IgD-negative memory B cell (primary cell): ENCODE results near the gene EMID1. TPM values are rescaled to one million over a fixed set of nuclear protein-coding genes. Genes with fewer than 3 reads are reported as not detected.

Experiments
- H3K27ac Mint-ChIP-seq, 3 donors: one replicate each; pipeline ENCODE4 v1.8.0; 2020 to 2022; ENCODE audit warnings: mild to moderate bottlenecking in 3 of 3, mixed read lengths in 3 of 3, moderate library complexity in 1 of 3
- H3K27me3 Mint-ChIP-seq: one replicate; pipeline ENCODE4 v1.8.0; 2021; ENCODE audit warnings: mixed read lengths
- H3K36me3 Mint-ChIP-seq: one replicate; pipeline ENCODE4 v1.8.0; 2020; ENCODE audit warnings: mild to moderate bottlenecking, mixed read lengths
- H3K4me1 Mint-ChIP-seq, 3 donors: one replicate each; pipeline ENCODE4 v1.8.0; 2020 to 2022; ENCODE audit warnings: mixed read lengths in 3 of 3, mild to moderate bottlenecking in 1 of 3
- H3K4me3 Mint-ChIP-seq, 4 donors: one replicate each; pipeline ENCODE4 v1.8.0; 2020 to 2022; ENCODE audit warnings: mild to moderate bottlenecking in 4 of 4, mixed read lengths in 4 of 4, moderate library complexity in 3 of 4
- H3K9me3 Mint-ChIP-seq, 3 donors: one replicate each; pipeline ENCODE4 v1.8.0; 2020 to 2021; ENCODE audit warnings: mixed read lengths in 3 of 3, mild to moderate bottlenecking in 1 of 3
- polyA plus RNA-seq: library from polyadenylated mRNA; unstranded; fragments of 300-500 nt; fragmentation: Illumina TruSeq; gene quantifications from one replicate; pipeline ENCODE4 v1.2.3, GENCODE V29; 2021

Gene EMID1
- polyA plus RNA-seq, 1 donor from 2014 or later, result not detected

- Mint-ChIP-seq H3K27me3 (peaks cover 56% of the 10 kb centered on the region), H3K36me3 (no peaks in the 10 kb centered on the region), H3K27ac (no peak overlapping the region), H3K4me1 (peaks cover 6 to 12% (median 8%) of the 10 kb centered on the region in 3 donors), H3K9me3 (peaks cover 0 to 2% (median 0%) of the 10 kb centered on the region in 3 donors), H3K4me3 (peak overlapping the region in 2 of 4 donors; percentile 7 to 66)
Observed at GRCh38 chr22:29202212-29203192, 3.2 kb upstream of the EMID1 start.

GRCh38 chr22:29203488-29204454 lies 1.9 kb upstream of the EMID1 start:
- peak overlapping the region in 1 of 4 donors; percentile 28 for H3K4me3 Mint-ChIP-seq

GRCh38 chr22:29204455-29205183 lies 1.1 kb upstream of the EMID1 start:
- peak overlapping the region in 1 of 4 donors; percentile 10 for H3K4me3 Mint-ChIP-seq
- H3K36me3 Mint-ChIP-seq, result no peaks in the 10 kb centered on the region
- peaks cover 0 to 2% (median 0%) of the 10 kb centered on the region in 3 donors for H3K9me3 Mint-ChIP-seq
- peaks cover 67% of the 10 kb centered on the region for H3K27me3 Mint-ChIP-seq
- no peak overlapping the region for H3K27ac Mint-ChIP-seq
- peaks cover 6 to 12% (median 8%) of the 10 kb centered on the region in 3 donors for H3K4me1 Mint-ChIP-seq

More at GRCh38 chr22:29203488-29204454, 1.9 kb upstream of the EMID1 start:
- Mint-ChIP-seq H3K4me1 (peaks cover 6 to 12% (median 8%) of the 10 kb centered on the region in 3 donors), H3K27me3 (peaks cover 59% of the 10 kb centered on the region), H3K27ac (no peak overlapping the region), H3K9me3 (peaks cover 0 to 2% (median 0%) of the 10 kb centered on the region in 3 donors), H3K36me3 (no peaks in the 10 kb centered on the region)

GRCh38 chr22:29205252-29205593 lies 473 bp upstream of the EMID1 start:
- Mint-ChIP-seq H3K27me3 (peaks cover 62% of the 10 kb centered on the region), H3K27ac (no peak overlapping the region)

GRCh38 chr22:29206372-29207242 lies 911 bp downstream of the EMID1 start:
- Mint-ChIP-seq H3K9me3 (peaks cover 0 to 2% (median 0%) of the 10 kb centered on the region in 3 donors), H3K4me1 (peaks cover 6 to 14% (median 8%) of the 10 kb centered on the region in 3 donors), H3K27ac (no peak overlapping the region), H3K27me3 (peaks cover 54% of the 10 kb centered on the region), H3K4me3 (peak overlapping the region in 3 of 4 donors; percentile 38 to 72 (median 63)), H3K36me3 (no peaks in the 10 kb centered on the region)

More at GRCh38 chr22:29205252-29205593, 473 bp upstream of the EMID1 start:
- H3K4me1 Mint-ChIP-seq, result peaks cover 6 to 12% (median 8%) of the 10 kb centered on the region in 3 donors
- H3K9me3 Mint-ChIP-seq, result peaks cover 0 to 2% (median 0%) of the 10 kb centered on the region in 3 donors
- peak overlapping the region in 3 of 4 donors; percentile 4 to 50 (median 36) for H3K4me3 Mint-ChIP-seq
- no peaks in the 10 kb centered on the region for H3K36me3 Mint-ChIP-seq

- no peak overlapping the region for H3K4me3 Mint-ChIP-seq
- peaks cover 0 to 2% (median 0%) of the 10 kb centered on the region in 3 donors for H3K9me3 Mint-ChIP-seq
Observed at GRCh38 chr22:29207243-29207550, 1.5 kb downstream of the EMID1 start.

GRCh38 chr22:29207562-29208501 lies 2.1 kb downstream of the EMID1 start:
- H3K4me3 Mint-ChIP-seq, result peak overlapping the region in 1 of 4 donors; percentile 17

More at GRCh38 chr22:29207243-29207550, 1.5 kb downstream of the EMID1 start:
- peaks cover 5 to 12% (median 6%) of the 10 kb centered on the region in 3 donors for H3K4me1 Mint-ChIP-seq
- peaks cover 49% of the 10 kb centered on the region for H3K27me3 Mint-ChIP-seq
- no peaks in the 10 kb centered on the region for H3K36me3 Mint-ChIP-seq
- H3K27ac Mint-ChIP-seq, result no peak overlapping the region

GRCh38 chr22:29208502-29208862 lies 2.8 kb downstream of the EMID1 start:
- H3K36me3 Mint-ChIP-seq, result no peaks in the 10 kb centered on the region
- peaks cover 0 to 4% (median 3%) of the 10 kb centered on the region in 3 donors for H3K4me1 Mint-ChIP-seq
- no peak overlapping the region for H3K4me3 Mint-ChIP-seq
- peaks cover 0 to 2% (median 0%) of the 10 kb centered on the region in 3 donors for H3K9me3 Mint-ChIP-seq
- no peak overlapping the region for H3K27ac Mint-ChIP-seq
- H3K27me3 Mint-ChIP-seq, result peaks cover 42% of the 10 kb centered on the region

More at GRCh38 chr22:29207562-29208501, 2.1 kb downstream of the EMID1 start:
- Mint-ChIP-seq H3K9me3 (peaks cover 0 to 2% (median 0%) of the 10 kb centered on the region in 3 donors), H3K27me3 (peaks cover 45% of the 10 kb centered on the region), H3K27ac (no peak overlapping the region), H3K4me1 (peaks cover 1 to 7% (median 3%) of the 10 kb centered on the region in 3 donors), H3K36me3 (no peaks in the 10 kb centered on the region)

- Mint-ChIP-seq H3K27ac (peak overlapping the region in 1 of 3 donors; percentile 64), H3K27me3 (peaks cover 43% of the 10 kb centered on the region), H3K4me3 (no peak overlapping the region), H3K9me3 (peaks cover 0 to 2% (median 0%) of the 10 kb centered on the region in 3 donors), H3K4me1 (peaks cover 0 to 4% (median 3%) of the 10 kb centered on the region in 3 donors), H3K36me3 (no peaks in the 10 kb centered on the region)
Observed at GRCh38 chr22:29208879-29209623, 3.4 kb downstream of the EMID1 start.

GRCh38 chr22:29209624-29209929 lies 3.9 kb downstream of the EMID1 start:
- no peak overlapping the region for H3K4me3 Mint-ChIP-seq
- H3K9me3 Mint-ChIP-seq, result peaks cover 0 to 2% (median 0%) of the 10 kb centered on the region in 3 donors
- H3K27me3 Mint-ChIP-seq, result peaks cover 43% of the 10 kb centered on the region
- peaks cover 0 to 4% (median 3%) of the 10 kb centered on the region in 3 donors for H3K4me1 Mint-ChIP-seq
- no peaks in the 10 kb centered on the region for H3K36me3 Mint-ChIP-seq
- H3K27ac Mint-ChIP-seq, result peak overlapping the region in 1 of 3 donors; percentile 64

- no peaks in the 10 kb centered on the region for H3K36me3 Mint-ChIP-seq
- H3K9me3 Mint-ChIP-seq, result peaks cover 0 to 2% (median 0%) of the 10 kb centered on the region in 3 donors
- peaks cover 0 to 7% (median 2%) of the 10 kb centered on the region in 3 donors for H3K4me1 Mint-ChIP-seq
- peaks cover 38% of the 10 kb centered on the region for H3K27me3 Mint-ChIP-seq
- peak overlapping the region in 1 of 3 donors; percentile 28 for H3K27ac Mint-ChIP-seq
- no peak overlapping the region for H3K4me3 Mint-ChIP-seq
Observed at GRCh38 chr22:29211066-29211465, 5.4 kb downstream of the EMID1 start.

- H3K27me3 Mint-ChIP-seq, result peaks cover 35% of the 10 kb centered on the region
- H3K36me3 Mint-ChIP-seq, result no peaks in the 10 kb centered on the region
- H3K27ac Mint-ChIP-seq, result no peak overlapping the region
Observed at GRCh38 chr22:29211466-29211865, 5.8 kb downstream of the EMID1 start.

More at GRCh38 chr22:29211466-29211865, 5.8 kb downstream of the EMID1 start:
- H3K4me1 Mint-ChIP-seq, result peaks cover 0 to 5% (median 2%) of the 10 kb centered on the region in 3 donors
- H3K4me3 Mint-ChIP-seq, result no peak overlapping the region
- peaks cover 0 to 2% (median 0%) of the 10 kb centered on the region in 3 donors for H3K9me3 Mint-ChIP-seq
